NCI-H187 (cell line): Measurements from ENCODE around the gene COL18A1.
"Not testable (repeated sequence)": the region's sequence is repeated elsewhere in the genome, so short reads cannot be mapped to it uniquely, and the experiment has no call there.

Experiments
- DNase-seq, 2 experiments: peaks; one replicate each; lab custom pipeline; 2025; lab: John Stamatoyannopoulos, UW

Gene COL18A1

DNA sequence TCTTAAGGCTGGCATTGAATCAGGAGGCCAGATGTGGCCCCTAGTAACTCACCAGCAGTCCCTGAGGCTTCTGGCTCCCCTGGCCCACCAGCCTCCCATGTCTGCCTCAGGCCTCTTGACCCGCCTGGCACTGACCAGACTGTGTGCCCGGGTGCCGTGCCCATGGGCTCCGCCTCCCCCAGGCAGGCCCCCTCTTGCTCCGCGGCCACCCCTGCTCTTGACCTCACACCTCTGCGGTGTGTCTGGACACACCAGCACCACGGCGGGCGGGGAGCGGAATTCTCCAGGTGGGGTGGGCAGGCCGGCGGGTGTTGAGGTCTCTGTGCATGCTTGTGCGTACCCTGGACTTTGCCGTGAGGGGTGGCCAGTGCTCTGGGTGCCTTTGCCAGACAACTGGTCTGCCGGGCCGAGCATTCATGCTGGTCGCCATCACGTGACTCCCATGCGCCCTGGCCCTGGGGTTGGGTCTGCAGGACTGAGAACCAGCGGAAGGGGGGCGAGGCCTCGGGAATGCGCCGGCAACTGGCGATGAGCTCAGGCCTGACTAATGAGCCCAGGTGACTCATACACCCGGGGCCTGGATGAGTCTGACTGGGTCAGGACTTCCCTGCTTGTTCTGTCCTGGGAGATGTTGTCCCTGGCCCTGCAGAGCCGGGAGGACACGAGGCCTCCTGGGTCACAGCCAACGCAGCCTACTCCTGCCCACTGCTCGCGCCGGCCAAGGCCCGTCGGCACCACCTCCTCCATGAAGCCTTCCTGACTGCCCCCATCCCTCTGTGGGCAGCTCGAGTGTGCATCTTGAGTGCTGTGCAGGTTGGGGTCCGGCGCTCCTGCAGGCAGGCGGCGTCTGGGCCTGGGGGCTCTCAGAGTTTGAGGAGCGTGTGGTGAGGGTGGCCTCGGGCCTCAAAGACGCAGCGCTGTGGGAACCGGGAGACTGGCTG, 22.6 kb downstream of the COL18A1 start:
- DNase-seq = no peak

DNA sequence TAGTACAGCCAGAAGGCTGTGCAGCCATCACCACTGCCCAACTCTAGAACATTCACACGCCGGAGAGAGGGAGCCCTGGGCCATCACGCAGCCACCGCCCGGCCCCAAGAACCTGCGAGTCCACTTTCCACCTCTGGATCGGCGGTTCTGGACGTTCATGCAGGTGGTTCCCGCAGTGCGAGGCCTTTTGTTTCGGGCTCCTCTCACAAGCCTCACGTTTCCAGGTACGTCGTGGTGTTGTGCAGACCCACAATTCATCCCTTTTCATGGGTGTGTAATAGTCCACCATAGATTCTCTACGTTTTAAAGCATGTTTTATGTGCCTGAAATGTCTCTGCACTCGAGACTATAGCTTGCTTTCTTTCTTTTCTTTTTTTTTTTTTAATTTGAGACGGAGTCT, 23.6 kb downstream of the COL18A1 start:
- no peak for DNase-seq

DNA sequence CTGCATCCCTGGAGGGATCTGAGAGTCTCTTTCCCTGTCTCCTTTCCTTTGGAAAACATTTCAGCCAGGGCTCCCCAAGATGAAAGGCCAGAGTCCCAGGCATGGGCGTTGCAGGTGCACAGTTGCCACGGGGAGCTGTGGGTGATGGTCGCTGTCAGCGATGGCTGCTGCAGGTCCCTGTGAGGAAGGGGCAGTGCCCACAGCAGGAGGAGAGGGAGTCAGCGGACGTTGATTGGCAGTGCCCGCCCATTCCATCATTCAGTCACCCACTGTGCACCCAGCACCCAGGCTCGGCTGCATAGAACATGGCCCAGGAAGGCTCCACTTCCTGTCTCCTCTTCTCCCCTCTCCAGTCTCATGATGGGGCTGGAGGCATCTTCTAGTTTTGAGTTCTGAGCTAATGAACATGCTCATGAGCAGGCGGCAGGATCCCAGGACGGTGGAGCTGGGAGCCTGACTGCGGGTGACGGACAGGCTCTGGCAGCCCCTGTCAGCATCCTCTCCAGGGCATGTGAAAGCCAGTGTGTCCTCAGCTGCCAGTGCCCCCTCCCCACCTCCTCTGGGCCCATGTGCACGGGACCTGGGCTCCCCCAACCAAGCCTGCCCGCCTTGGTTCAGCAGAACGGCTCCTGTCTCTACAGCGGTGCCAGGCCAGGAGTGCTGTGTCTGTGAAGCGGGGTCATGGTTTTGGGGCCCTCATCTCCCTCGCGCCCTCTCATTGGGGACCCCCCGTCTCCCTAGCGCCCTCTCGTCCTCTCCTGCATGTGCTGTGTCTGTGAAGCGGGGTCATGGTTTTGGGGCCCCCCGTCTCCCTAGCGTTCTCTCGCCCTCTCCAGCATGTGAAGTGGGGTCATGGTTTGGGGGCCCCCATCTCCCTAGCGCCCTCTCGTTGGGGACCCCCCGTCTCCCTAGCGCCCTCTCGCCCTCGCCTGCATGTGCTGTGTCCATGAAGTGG, 24.5 kb downstream of the COL18A1 start:
- DNase-seq = no peak

GRCh38 chr21:45430521-45431501, 25.8 kb downstream of the COL18A1 start:
- DNase-seq = no peak

DNA sequence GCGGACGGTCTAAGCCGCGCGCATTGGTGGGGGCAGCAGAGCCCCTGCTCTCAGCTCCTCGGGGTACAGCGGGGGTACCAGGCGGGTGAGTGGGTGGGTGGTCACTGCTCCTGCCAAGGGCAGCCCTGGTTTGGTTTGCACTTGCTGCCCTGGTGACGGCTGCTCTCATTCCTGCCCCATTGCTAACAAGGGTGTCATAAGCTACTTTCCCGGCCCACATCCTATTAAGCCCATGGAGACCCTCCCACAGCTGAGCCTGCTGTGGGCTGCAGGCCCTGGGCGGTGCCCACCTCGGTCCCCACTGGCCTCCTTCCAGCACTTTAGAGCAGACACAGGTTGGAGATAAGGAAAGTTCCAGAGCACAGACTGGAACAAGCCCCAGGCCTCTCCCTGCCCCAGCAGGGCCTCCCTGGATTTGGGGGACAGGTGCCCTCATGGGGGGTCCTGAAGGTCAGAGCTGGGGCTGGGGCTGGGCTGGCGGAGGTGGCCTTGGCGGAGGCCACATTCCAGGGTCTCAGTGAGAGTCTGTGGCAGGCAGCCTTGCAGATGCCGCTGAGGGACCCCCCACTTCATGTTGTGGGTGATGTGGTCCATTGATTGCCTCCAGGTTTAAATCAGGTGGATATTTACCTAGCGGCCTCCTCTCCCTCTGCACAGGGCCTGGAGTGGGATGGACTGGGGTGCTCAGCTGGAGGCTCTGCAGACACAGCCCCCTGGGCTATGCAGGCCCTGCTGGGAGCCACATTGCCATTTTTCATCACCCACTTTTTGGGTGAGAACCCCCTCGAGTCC, 27.0 kb downstream of the COL18A1 start:
- DNase-seq = no peak

- DNase-seq = no peak
Measured at GRCh38 chr21:45432575-45433255, 27.8 kb downstream of the COL18A1 start.

- DNase-seq = no peak
Measured at GRCh38 chr21:45433301-45433700, 28.3 kb downstream of the COL18A1 start.

GRCh38 chr21:45433911-45434644, 29.1 kb downstream of the COL18A1 start:
- DNase-seq = no peak

GRCh38 chr21:45434645-45435217, 29.8 kb downstream of the COL18A1 start:
- no peak for DNase-seq

DNA sequence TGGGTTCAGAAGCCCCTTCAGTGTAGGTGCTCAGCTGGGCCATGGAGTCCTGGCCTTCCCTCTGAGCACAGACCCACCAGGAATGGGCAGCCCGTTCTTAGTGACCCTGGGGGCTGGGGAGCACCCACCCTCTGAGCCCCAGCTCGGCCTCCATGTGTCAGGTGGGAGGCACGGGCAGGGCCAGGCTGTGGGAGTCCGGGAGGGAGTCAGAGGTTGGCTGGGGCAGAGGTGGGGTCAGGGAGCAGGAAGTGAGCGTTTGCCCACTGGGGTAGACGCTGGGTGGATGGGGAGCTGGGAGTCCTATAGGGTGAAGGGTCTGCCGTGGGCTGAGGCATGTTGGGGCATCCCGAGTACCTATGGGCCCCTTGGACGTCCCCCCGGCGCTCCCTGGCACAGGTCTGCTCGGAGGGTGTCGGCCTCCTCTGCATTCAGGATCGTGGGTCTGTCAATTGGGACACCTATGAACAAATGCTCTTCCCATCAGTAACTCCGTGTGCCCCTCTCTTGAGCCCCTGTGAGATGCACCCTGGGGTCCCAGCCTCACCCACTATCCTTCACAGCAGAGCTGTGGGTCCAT, 30.5 kb downstream of the COL18A1 start:
- DNase-seq = no peak

- no peak for DNase-seq
Measured at GRCh38 chr21:45436351-45437065, 31.5 kb downstream of the COL18A1 start.

- not testable (repeated sequence) for DNase-seq
Measured at GRCh38 chr21:45437844-45438243, 32.9 kb downstream of the COL18A1 start.

- DNase-seq = no peak
Measured at GRCh38 chr21:45438391-45439145, 33.6 kb downstream of the COL18A1 start.

DNA sequence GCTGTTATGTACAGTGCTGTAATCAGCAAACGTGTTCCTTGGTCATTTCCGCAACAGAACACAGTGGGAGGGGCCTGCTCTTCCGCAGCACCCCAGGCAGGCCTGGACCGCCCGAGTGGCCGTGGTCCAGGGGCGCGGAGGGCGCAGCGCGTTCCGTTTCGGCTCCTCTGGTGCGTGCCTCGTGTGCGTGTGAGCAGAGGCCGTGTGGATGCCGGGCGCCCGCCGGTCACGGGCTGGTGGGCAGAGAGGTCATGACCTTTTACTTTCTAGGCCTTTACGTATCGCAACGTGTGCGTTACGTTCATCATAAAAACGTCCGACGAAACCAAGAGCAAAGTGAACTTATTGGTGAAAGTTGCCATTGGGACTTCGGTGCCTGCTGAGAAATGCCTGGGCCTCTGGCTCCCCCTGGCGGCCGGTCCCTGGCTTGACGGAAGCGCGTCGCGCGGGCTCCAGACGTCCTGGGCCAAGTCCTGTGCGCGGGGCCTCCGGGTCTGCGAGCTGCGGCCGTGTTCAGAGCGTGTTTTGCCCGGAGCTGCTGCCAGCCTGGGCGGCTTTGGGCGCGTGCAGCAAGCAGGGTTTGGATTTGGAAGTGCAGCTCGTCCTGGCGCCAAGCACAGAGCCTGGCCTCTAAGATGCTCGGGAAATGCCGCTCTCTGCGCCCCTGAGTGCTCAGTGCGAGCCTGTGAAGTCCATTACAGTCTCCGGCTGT, 34.4 kb downstream of the COL18A1 start:
- peak; percentile 21 to 41 for DNase-seq

- DNase-seq = no peak
Measured at GRCh38 chr21:45439901-45440461, 35.0 kb downstream of the COL18A1 start.

- DNase-seq = no peak
Measured at GRCh38 chr21:45440736-45441350, 35.9 kb downstream of the COL18A1 start.
